Measurements from ENCODE around the gene MYL4. TPM values are rescaled to one million over a fixed set of nuclear protein-coding genes. Genes with fewer than 3 reads are reported as not detected.

Gene MYL4
- total and polyA plus RNA-seq, 10 of the 15 experiments (the other 5 are each of a cell fraction or from before 2014, with no cell fraction given) = 0.23 to 1.6 (median 0.58) TPM; not detected in 3

- no peak for TF ChIP-seq ZNF687 (IDR thresholded peaks at IDR 0.05)
- no peak for TF ChIP-seq GABPA (IDR thresholded peaks at IDR 0.05; ENCODE audit: low read depth)
- TF ChIP-seq RAD21 (IDR thresholded peaks at IDR 0.05; ENCODE audit: insufficient read depth, low read depth, low read length) = no peak
Observed at GRCh38 chr17:47201166-47201565, 8.0 kb upstream of the MYL4 start (continued).

GRCh38 chr17:47203984-47204721, 5.0 kb upstream of the MYL4 start:
- Histone ChIP-seq H3K4me1 (ENCODE audit: control insufficient read depth, insufficient read depth, low read length) (peaks cover 74% of the 10 kb centered on the region), H3K4me2 (ENCODE audit: control insufficient read depth, insufficient read depth) (peak overlapping the region; percentile 85), H2AFZ (ENCODE audit: control insufficient read depth, low read depth, low read length) (peak overlapping the region; percentile 87), H3K27me3 (replicated peaks in 1 of 2; ENCODE audit: control insufficient read depth in 2 of 2, insufficient read depth in 2 of 2, low read length in 1 of 2) (no peaks in the 10 kb centered on the region), H3K4me3 (peak overlapping the region; percentile 11; the same call in 1 of the 2 replicates), H4K20me1 (ENCODE audit: control insufficient read depth, insufficient read depth) (no peaks in the 10 kb centered on the region), H3K27ac (ENCODE audit: control insufficient read depth, insufficient read depth) (peak overlapping the region; percentile 68), H3K9ac (ENCODE audit: control insufficient read depth, insufficient read depth, low read length) (peak overlapping the region; percentile 3), H3K79me2 (ENCODE audit: control insufficient read depth, insufficient read depth, low read length) (no peaks in the 10 kb centered on the region), H3K9me3 (replicated peaks; ENCODE audit: control insufficient read depth, insufficient read depth, low read length) (no peaks in the 10 kb centered on the region), H3K36me3 (ENCODE audit: control insufficient read depth in 2 of 2, insufficient read depth in 2 of 2, low read length in 1 of 2) (no peaks in the 10 kb centered on the region)
- ChIA-PET RAD21 (ENCODE audit: unreplicated experiment) (interaction anchor here (0.6 to 4.2 kb wide), 10 partner anchors 12 to 112 kb away, joined by 3 to 21 read pairs (median 7); partner anchors contain the start of gene CDC27), POLR2A (interaction anchor here (0.6 to 4.4 kb wide), 11 partner anchors 11 to 107 kb away, joined by 3 to 46 read pairs (median 3); partner anchors contain the start of gene CDC27), CTCF (interaction anchor here (0.7 to 5.9 kb wide), 7 partner anchors 16 to 1017 kb away, joined by 3 to 40 read pairs (median 3); no protein-coding TSS in a partner anchor), SMC1A (ENCODE audit: uncharacterized antibody, unreplicated experiment) (interaction anchor here (0.8 to 9.3 kb wide), 12 partner anchors 10 to 83 kb away, joined by 3 to 79 read pairs (median 6); partner anchors contain the start of gene CDC27)
- intact Hi-C loops (cut with micrococcal nuclease; ENCODE audit: unreplicated experiment) (loop anchor here (2.0 kb wide), 1 partner anchor 15 kb away; the partner anchor contains the start of gene CDC27), in situ Hi-C loops (cut with MboI) (no loop called here)
- FAIRE-seq = no peak
- no peak for DNase-seq (ENCODE audit: low read depth, low spot score)
- ATAC-seq = peak; percentile 44
- 7% methylated on average over 6 of the region's 6 CpGs for WGBS (ENCODE audit: insufficient coverage, insufficient replicate concordance, low lambda C conversion rate, missing lambda C conversion rate)
- BruUV-seq (replicated peaks) = no TSS peak
- TF ChIP-seq EP300 (IDR thresholded peaks at IDR 0.05; ENCODE audit: borderline replicate concordance in 1 of 2, control insufficient read depth in 1 of 2, low read depth in 2 of 2, low read length in 2 of 2) (no peak), BCL3 (IDR thresholded peaks at IDR 0.05; ENCODE audit: borderline replicate concordance, insufficient read depth, low read depth, low read length, poor library complexity, severe bottlenecking) (peak; percentile 11), JUNB (IDR thresholded peaks at IDR 0.05) (peak; percentile 50), PBX3 (IDR thresholded peaks at IDR 0.05; ENCODE audit: insufficient replicate concordance, low read depth, low read length) (no peak), STAT3 (IDR thresholded peaks at IDR 0.05; ENCODE audit: low read depth, low read length) (no peak), FOXK2 (IDR thresholded peaks at IDR 0.05) (no peak), EED (IDR thresholded peaks at IDR 0.05; ENCODE audit: low read depth) (0 out of 2 replicates have a peak, but pooled peaks have one; percentile 51), NR2F1 (conservative IDR thresholded peaks at IDR 0.05) (no peak), MTA2 (IDR thresholded peaks at IDR 0.05; ENCODE audit: low read depth) (peak; percentile 16; the same call in 1 of the 2 replicates), NFIC (IDR thresholded peaks at IDR 0.05; ENCODE audit: low read depth, low read length) (0 out of 2 replicates have a peak, but pooled peaks have one; percentile 29), RUNX3 (IDR thresholded peaks at IDR 0.05; ENCODE audit: low read length) (peak; percentile 67), CBX5 (IDR thresholded peaks at IDR 0.05; ENCODE audit: low read depth) (no peak)

Measured in GM12878 (cell line).